Stimulated activated CD8-positive, alpha-beta memory T cell treated with anti-CD3 and anti-CD28 coated beads, Interleukin-12 subunit alpha, Interleukin-12 subunit beta, amount 100 ng/mL, for 4 hours (primary cell): ENCODE measurements around the gene ACBD3.

ENCODE experiments used
- DNase-seq: peaks from one replicate; pipeline ENCODE4 v3.0.0-alpha.2; 2020; ENCODE audit warnings: low read depth

Gene ACBD3

DNA sequence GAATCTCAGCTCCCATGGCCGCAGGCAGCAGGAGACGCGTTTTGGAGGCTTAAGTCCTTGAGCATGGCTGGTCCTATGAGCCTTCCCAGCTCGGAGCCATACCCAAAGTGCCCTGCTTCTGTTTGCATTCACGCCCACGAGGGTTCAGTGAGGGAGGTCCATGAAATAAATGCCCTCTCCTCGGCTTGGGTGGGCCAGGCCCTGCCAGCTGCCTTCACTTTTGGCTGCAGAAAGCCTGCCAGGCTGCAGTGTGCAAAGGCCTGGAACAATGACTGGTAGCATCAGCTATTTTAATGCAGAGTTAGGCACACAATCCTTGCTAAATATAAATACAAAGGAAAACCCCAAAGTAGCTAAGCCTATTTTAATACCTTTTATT lies 74.7 kb downstream of the ACBD3 start:
- no peak for DNase-seq

GRCh38 chr1:226111098-226111882 lies 75.3 kb downstream of the ACBD3 start:
- DNase-seq = no peak

DNA sequence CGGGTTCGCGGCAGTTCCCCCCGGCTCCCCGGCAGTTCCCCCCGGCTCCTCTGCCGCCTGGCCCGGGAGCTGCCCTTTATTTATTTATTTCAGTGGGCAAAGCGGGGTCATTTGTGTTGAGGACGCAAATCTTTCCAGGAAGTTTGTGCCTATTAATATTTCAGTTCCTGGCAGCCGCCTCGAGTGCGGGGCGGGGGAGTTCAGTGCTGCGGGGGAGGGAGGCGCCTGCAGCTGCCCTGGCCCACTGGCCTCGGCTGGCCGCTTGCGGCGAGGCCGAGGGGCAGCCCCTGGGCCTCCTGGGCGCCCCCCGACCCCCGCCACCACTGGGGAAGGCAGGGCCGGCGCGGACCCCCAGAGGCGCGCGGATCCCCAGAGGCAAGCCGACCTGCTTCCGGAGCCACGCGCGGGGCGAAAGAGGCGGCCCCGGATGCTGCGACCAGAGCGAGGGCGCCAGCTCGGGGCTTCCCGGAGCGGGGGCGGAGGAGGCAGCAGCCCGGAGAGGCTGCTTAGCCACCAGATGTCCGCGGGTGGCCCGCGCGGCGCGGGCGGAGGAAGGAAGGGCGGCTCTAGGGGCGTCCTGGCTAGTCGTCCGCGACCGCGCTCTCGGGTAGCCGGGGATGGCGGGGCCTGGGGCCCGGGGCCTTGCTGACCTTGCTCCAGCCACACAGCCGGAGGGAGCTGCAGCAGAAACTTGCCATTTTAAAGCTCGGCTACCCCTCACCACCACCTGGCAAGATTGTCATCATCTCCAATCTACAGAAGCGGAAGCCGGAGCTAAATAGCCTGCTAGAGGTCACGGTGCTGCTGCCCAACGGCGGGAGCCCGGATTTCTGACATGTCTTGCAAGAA lies 76.1 kb downstream of the ACBD3 start:
- peak; percentile 60 for DNase-seq

DNA sequence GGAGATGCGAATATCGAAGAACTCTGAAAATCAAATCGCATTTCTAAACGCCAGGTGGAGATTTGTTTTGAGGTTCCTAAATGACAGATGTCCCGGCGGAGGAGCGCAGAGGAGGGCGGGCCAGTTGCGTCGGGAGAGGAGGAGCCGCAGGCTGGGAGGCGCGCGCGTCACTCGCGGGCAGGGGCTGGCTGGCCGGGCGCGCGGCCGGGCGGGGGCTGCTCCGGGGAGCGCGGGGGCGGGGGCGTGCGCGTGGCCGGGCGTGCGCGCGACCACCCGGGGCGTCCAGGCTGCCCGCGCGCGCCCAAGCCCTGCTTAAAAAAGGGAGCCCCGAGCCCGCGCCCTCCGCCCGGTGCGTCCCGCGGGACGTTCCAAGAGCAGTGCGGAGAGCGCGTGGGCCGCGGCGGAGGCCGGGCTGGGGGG lies 76.7 kb downstream of the ACBD3 start:
- DNase-seq = peak; percentile 67

- no peak for DNase-seq
These were observed 77.4 kb downstream of the ACBD3 start for GRCh38 chr1:226108935-226109828.

- DNase-seq = no peak
These were observed 78.8 kb downstream of the ACBD3 start for GRCh38 chr1:226107471-226108460.

DNA sequence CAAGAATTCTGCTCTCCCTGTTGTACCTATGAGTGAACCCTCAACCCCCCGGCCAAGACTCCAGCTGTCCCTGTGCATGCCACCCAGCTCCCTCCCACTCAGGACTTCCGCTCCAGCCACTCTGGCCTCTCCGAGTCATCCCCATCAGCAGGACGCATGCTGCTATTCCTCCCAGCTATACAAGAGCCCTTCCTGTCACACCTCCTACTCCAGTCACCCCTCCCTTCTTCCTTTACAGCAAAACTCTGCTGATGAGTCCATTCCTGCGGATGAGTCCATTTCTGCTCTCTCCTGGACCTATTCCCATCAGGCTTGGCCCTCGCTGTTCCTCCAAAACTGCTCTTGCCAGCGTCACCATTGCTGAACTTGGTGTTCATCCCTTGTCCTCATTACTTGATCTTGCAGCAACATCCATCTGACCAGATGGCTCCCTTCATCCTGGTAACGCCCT lies 81.8 kb downstream of the ACBD3 start:
- DNase-seq = no peak

GRCh38 chr1:226100436-226101391 lies 85.8 kb downstream of the ACBD3 start:
- DNase-seq = no peak

DNA sequence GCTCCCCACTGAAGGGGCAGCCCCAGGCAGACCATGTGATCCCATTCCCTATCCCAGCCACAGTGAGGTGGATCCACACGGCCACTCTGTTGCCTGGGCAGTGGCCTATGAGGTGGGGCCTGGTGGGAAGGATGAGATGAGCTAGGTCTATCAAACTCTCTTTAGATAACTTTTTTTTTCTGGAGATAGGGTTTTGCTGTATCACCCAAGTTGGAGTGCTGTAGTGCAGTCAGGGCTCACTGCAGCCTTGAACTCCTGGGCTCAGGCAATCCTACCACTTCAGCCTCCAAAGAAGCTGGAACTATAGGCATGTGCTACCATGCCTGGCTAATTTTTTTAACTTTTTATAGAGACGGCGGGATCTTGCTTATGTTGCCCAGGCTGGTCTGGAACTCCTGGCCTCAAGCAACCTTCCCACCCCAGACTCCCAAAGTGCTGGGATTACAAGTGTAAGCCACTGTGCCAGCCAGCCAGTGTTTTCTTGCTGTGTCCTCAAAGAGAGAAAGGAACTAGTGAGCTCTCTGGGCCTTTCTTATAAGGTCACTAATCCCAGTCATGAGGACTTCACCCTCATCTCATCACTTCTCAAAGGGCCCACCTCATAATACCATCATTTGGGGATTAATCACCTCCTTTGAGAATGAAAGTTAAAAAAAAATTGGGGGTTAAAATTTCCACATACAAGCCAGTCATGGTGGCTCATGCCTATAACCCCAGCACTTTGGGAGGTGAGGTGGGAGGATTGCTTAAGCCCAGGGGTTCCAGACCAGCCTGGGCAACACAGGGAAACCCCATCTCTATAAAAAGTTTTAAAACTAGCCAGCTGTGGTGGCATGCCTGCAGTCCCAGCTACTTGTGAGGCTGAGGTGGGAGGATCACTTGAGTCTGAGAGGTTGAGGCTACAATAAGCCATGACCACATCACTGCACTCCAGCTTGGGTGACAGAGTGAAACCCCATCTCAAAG lies 87.4 kb downstream of the ACBD3 start:
- no peak for DNase-seq

- DNase-seq = no peak
These were observed 88.5 kb downstream of the ACBD3 start for GRCh38 chr1:226097866-226098625.

DNA sequence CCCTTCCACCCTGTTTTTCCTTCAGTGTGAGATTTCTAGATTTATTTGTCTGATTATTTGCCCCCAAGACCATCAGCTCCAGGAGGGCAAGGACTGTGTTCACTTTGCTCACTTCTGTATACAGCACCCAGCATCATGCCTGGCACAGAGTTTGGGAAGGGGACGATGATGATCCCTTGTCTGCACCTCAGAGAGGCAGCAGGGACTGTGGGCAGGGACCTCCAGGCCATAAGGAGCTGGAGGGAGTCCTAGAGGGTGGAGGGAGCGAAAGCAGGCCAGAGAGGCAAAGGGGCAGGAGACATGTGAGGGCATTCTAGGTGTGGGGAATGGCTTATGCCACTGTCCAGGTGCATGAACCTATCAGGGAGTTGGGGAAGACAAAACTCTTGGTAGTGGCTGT lies 91.3 kb downstream of the ACBD3 start:
- DNase-seq = no peak
